Ectodermal cell (in vitro differentiated cells): ENCODE data around the gene OGN.

Source experiments
- H3K27ac ChIP-seq: 2 replicates; pipeline ENCODE4 v1.7.0; 2013; ENCODE audit warnings: mild to moderate bottlenecking, low read depth, low read length; ENCODE audit not compliant: insufficient read depth, poor library complexity, severe bottlenecking
- H3K27me3 ChIP-seq: 2 replicates; pipeline ENCODE4 v1.7.0; 2013; ENCODE audit warnings: mild to moderate bottlenecking, low read length; ENCODE audit not compliant: insufficient read depth, control insufficient read depth, poor library complexity, severe bottlenecking
- H3K36me3 ChIP-seq: one replicate; pipeline ENCODE4 v1.7.0; 2013; ENCODE audit warnings: low read length; ENCODE audit not compliant: control insufficient read depth, insufficient read depth
- H3K4me1 ChIP-seq: one replicate; pipeline ENCODE4 v1.7.0; 2013; ENCODE audit warnings: low read length; ENCODE audit not compliant: control insufficient read depth, insufficient read depth
- H3K4me3 ChIP-seq: 2 replicates; pipeline ENCODE4 v1.7.0; 2013; ENCODE audit warnings: low read depth, low read length, control low read depth; ENCODE audit not compliant: insufficient read depth
- H3K9me3 ChIP-seq: 2 replicates; pipeline ENCODE4 v1.7.0; 2013; ENCODE audit warnings: mild to moderate bottlenecking, low read length, moderate library complexity; ENCODE audit not compliant: control insufficient read depth
- WGBS, 2 experiments: methylation state at CpG; one replicate each; pipeline ENCODE4 v1.1.7; 2013; ENCODE audit warnings: missing lambda C conversion rate in 2 of 2; 5-methylcytosine and 5-hydroxymethylcytosine counted together

OGN gene

DNA sequence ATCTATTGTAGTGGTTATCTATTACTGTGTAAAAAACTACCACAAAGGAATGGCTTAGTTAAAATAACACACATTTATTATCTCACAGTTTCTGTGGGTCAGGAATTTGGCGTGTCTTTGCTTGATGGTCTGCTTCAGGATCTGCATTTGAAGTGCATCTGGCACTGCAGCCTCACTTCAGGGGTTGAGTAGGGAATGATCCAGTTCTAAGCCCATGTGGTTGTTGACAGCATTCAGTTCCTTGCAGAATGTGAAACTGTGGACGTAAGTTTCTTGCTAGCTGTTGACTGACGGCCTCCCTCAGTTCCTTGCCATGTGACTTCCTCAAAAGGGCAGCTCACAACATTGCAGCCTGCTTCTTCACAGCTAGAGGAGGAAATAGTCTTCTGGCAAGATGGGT is 2.1 kb upstream of the OGN start:
- H3K27ac ChIP-seq = no peak overlapping the region
- no peaks in the 10 kb centered on the region for H3K4me1 ChIP-seq
- no peak overlapping the region for H3K4me3 ChIP-seq
- WGBS, 2 experiments = 48 to 71% methylated on average over 3 of the region's 3 CpGs
- H3K9me3 ChIP-seq = no peaks in the 10 kb centered on the region
- H3K36me3 ChIP-seq = no peaks in the 10 kb centered on the region
- no peaks in the 10 kb centered on the region for H3K27me3 ChIP-seq

DNA sequence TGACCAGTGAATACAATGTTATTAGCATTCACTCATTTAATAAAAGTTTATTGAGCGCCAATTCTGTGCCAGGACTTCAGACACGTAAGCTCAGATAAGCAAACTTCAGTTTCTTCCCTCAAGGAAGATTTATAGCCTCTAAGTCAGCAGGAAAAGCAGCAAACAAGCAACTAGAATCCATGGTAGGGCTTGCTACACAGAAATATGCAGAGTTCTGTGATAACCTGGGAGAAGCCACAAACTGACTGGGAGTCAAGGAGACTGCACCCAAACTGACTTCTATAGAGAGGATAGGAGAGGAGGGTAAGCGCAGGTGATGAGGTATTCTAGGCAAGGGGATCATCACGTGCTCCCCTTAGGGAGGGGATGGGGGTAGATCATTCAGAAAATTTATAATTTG is 1.4 kb upstream of the OGN start:
- no peak overlapping the region for H3K4me3 ChIP-seq
- H3K9me3 ChIP-seq = no peaks in the 10 kb centered on the region
- no peak overlapping the region for H3K27ac ChIP-seq
- no peaks in the 10 kb centered on the region for H3K27me3 ChIP-seq
- H3K36me3 ChIP-seq = no peaks in the 10 kb centered on the region
- H3K4me1 ChIP-seq = no peaks in the 10 kb centered on the region
- whole genome bisulfite sequencing, 2 experiments = 86 to 89% methylated on average over 4 of the region's 4 CpGs

DNA sequence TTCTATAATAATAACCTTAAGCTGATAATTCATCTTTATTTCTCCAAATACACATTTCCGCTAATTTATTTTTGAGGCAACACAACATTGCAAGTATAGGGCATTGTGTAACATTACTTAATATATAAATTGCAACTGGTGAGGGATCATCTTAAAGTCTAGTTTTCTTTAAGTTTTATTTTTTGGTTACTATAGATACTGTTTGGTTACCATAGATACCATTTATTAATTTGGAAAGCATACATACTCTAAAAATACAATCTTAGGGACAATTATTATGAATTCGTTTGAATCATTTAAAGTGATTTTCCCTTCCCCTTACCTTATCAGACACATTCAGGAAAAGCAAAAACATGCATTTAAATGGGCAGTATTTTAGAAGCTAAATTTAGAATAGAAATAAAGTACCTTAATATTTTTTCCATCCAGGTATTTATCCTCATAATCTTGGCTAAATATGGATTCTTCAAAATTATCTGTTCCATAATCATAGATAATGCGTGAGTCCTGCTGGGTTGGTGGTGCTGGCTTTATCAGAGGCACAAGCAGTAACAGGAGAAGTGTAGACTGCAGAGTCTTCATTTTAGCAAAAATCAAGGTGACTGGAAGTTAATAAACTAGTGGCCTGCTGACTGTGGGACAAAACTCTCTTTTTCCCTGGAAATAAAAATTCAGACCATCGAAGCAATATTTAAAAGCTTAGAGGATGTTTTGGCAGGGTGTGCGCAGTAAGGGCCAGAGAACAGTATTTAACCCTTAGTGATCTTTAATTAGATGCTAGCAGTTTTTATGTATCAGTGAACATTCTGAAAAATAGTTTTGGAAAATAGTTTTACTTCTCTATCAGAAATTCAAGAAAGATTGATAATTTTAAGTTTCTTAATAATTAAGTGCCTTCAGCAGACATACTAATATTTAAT is 1.3 kb downstream of the OGN start:
- Histone ChIP-seq H3K9me3 (no peaks in the 10 kb centered on the region), H3K27ac (no peak overlapping the region), H3K4me3 (no peak overlapping the region), H3K27me3 (no peaks in the 10 kb centered on the region), H3K4me1 (no peaks in the 10 kb centered on the region), H3K36me3 (no peaks in the 10 kb centered on the region)
- 97 to 100% methylated on average over 3 of the region's 5 CpGs for WGBS, 2 experiments

DNA sequence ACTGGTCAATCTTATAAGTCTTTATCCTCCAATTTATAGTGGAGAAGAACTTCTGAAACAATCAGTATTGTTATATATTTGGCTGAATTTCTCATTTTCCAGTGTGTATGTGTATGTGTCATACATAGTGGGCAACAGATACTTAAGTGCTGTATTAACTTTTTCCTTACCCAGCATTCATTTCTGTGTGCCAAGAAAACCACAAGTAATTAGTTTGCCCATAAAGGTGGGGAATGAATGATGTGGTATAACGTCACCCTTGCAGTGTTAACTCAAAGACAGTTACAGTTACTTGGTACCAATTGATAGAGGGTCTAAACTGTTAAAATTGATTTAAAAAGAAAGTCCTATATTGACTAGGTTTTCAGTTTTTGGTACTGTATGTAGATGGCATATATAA is 2.0 kb downstream of the OGN start:
- H3K27ac ChIP-seq = no peak overlapping the region
- H3K36me3 ChIP-seq = no peaks in the 10 kb centered on the region
- H3K4me1 ChIP-seq = no peaks in the 10 kb centered on the region
- no peaks in the 10 kb centered on the region for H3K9me3 ChIP-seq
- 79 to 100% methylated on average over 1 of the region's 1 CpG for WGBS, 2 experiments
- H3K4me3 ChIP-seq = no peak overlapping the region
- no peaks in the 10 kb centered on the region for H3K27me3 ChIP-seq

DNA sequence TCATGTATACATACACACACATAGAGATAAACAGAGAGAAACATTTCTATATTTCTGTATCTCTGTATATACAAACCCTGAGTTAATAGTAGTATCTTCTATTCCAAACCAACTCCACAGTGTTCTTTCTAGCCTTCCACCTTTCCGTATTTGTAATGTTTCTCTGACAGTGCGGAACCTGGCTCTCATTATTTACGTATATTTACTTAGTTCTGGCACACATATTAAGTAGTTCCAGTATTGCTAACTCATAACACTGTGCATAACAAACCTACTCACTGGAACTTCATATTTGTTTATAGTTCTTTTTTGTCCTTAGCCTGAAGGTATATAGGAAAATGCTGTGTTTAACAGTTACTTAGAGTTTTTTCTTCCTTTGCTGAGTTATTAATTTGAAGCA is 6.5 kb downstream of the OGN start:
- Histone ChIP-seq H3K4me3 (no peak overlapping the region), H3K9me3 (no peaks in the 10 kb centered on the region), H3K27ac (no peak overlapping the region), H3K27me3 (no peaks in the 10 kb centered on the region), H3K36me3 (no peaks in the 10 kb centered on the region), H3K4me1 (no peaks in the 10 kb centered on the region)
- 93 to 94% methylated on average over 3 of the region's 3 CpGs for WGBS, 2 experiments

DNA sequence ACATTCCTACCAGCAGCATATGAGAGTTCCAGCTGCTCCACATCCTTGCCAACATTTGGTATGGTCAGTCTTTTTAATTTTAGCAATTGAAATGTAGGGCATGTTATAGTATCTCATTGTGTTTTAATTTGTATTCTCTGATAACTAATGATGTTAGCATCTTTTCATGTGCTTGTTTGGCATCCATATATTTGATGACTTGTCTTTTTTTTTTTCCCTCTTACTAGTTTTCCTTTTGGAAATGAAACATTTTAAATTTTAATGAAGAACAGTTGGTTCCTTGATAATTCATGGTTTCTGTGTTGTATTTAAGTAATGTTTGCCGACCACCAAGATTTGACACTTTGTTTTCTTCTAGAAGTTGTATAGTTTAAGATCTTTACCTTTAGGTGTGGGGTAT is 8.8 kb downstream of the OGN start:
- 91 to 96% methylated on average over 1 of the region's 1 CpG for WGBS, 2 experiments
- Histone ChIP-seq H3K4me1 (no peaks in the 10 kb centered on the region), H3K4me3 (no peak overlapping the region), H3K36me3 (no peaks in the 10 kb centered on the region), H3K9me3 (no peaks in the 10 kb centered on the region), H3K27me3 (no peaks in the 10 kb centered on the region), H3K27ac (no peak overlapping the region)

DNA sequence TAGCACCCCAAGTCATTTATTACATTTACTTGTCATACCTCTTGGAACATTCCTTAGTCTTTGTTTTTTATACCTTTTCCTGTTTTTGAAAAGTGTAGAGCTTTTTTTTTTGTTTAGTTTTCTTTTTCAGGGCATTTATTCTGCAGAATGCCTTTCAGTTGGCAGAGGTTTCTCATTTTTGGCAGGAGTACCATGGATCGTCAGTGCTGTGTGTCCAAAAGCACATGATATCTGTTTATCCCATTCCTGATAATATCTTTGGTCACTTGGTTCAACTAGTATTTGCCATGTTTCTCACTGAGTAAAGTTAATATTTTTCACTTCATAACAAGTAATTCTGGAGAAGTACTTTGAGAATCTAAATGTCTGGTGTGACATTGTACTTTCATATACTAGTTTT is 10.7 kb downstream of the OGN start:
- H3K4me1 ChIP-seq = no peaks in the 10 kb centered on the region
- 100% methylated on average over 1 of the region's 1 CpG for WGBS, 2 experiments
- H3K27ac ChIP-seq = no peak overlapping the region
- H3K36me3 ChIP-seq = no peaks in the 10 kb centered on the region
- no peaks in the 10 kb centered on the region for H3K27me3 ChIP-seq
- H3K9me3 ChIP-seq = no peaks in the 10 kb centered on the region
- no peak overlapping the region for H3K4me3 ChIP-seq

DNA sequence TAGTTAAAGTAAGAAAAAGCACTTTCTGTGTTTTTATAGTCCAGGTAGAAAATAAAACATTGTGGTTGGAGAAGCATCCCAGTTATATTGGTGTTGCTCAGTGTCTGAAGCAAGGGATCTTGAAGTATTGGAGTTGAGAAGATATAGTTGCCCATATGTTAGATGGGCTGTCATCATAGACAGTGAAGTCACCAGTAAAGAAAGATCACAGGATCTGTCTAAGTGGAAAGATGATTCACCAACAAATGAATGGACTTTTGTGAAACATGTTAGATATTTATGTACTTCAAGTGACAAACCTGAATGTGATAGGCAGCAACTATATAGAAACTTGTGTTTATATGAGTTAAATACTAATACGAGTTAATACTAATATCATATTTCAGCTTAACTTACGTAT is 11.7 kb downstream of the OGN start:
- WGBS, 2 experiments = 83 to 84% methylated on average over 2 of the region's 2 CpGs
- H3K9me3 ChIP-seq = no peaks in the 10 kb centered on the region
- no peak overlapping the region for H3K27ac ChIP-seq

DNA sequence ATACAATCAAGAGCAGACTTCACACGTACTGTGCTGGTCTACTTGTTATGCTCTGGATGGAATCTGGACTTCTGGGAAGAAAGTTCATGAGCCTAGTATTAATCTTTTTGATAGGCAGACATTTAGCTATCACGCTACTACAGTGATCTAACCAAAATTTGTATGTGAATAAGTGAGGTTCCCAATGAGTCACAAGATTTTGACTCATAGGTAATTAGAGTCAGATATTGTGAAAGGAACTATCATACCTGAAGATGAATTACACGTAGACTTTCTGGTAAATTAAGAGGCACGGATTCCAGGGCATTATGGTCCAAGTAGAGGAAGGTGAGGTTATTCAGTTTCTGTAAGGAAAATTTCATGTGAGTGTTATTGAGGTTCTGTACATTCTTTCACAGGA is 18.4 kb downstream of the OGN start:
- WGBS, 2 experiments = 94% methylated on average over 4 of the region's 4 CpGs
- Histone ChIP-seq H3K4me1 (no peaks in the 10 kb centered on the region), H3K36me3 (no peaks in the 10 kb centered on the region), H3K4me3 (no peak overlapping the region), H3K9me3 (no peaks in the 10 kb centered on the region), H3K27me3 (no peaks in the 10 kb centered on the region), H3K27ac (no peak overlapping the region)

More for the DNA sequence above, 11.7 kb downstream of the OGN start:
- Histone ChIP-seq H3K4me1 (no peaks in the 10 kb centered on the region), H3K27me3 (no peaks in the 10 kb centered on the region), H3K4me3 (no peak overlapping the region), H3K36me3 (no peaks in the 10 kb centered on the region)

DNA sequence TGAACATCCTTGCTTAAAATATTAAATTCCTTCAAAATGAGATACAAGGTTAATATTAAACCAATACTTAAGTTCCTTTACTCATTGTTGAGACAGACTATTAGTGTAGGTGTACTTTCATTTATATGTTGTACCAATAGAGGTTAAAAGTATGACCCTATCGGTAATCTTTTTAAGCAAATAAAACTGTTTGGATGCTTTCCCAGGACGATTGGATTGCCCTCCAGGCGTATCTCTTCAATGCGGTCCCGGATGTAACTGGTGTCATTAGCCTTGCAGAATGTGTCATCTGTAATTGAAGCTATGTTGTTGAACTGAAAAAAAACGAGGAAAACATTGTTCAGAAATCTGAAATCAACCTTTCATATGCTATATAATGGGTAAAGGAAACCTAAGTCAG is 18.9 kb downstream of the OGN start:
- no peak overlapping the region for H3K27ac ChIP-seq
- no peaks in the 10 kb centered on the region for H3K36me3 ChIP-seq
- no peak overlapping the region for H3K4me3 ChIP-seq
- no peaks in the 10 kb centered on the region for H3K9me3 ChIP-seq
- H3K27me3 ChIP-seq = no peaks in the 10 kb centered on the region
- no peaks in the 10 kb centered on the region for H3K4me1 ChIP-seq
- WGBS, 2 experiments = 89 to 92% methylated on average over 5 to 6 of the region's 6 CpGs
